Esophagus muscularis mucosa (tissue), 3 donors: ENCODE results near the gene TMEM17.

ENCODE experiments used
- CTCF ChIP-seq, 3 experiments: fragments of 200-600 bp in 2 of 3; fragments of 450-650 bp in 1 of 3; sonication (generic) in 2 of 3; IDR thresholded peaks; one replicate each; pipeline ENCODE4 v1.5.1; 2017 to 2019; ENCODE audit warnings: antibody characterized with exemption in 3 of 3, mild to moderate bottlenecking in 2 of 3, moderate library complexity in 1 of 3
- POLR2A ChIP-seq: fragments of 450-650 bp; IDR thresholded peaks from one replicate; pipeline ENCODE4 v1.6.1; 2017; ENCODE audit warnings: antibody characterized with exemption, moderate library complexity, mild to moderate bottlenecking, low read depth

- TF ChIP-seq CTCF (IDR thresholded peaks at IDR 0.05): no peak
- TF ChIP-seq POLR2A: no peak
These were observed 33.8 kb upstream of the TMEM17 start for GRCh38 chr2:62539606-62540407.
